AG09309 (cell line): ENCODE results near the gene CERS5.
A peak's percentile ranks its signal among the peaks of the same experiment; 100 is the strongest.

ENCODE experiments used
- DNase-seq: peaks from one replicate; pipeline ENCODE4 v3.0.0-alpha.2; 2010; ENCODE audit warnings: low read depth
- H3K4me3 ChIP-seq: 2 replicates; pipeline ENCODE4 v1.5.1; 2011; ENCODE audit warnings: mild to moderate bottlenecking, low read depth, low read length, moderate library complexity; ENCODE audit not compliant: control insufficient read depth
- TF ChIP-seq, protein P1 (sequence below): IDR thresholded peaks from 2 replicates; pipeline ENCODE4 v1.5.1; 2011; ENCODE audit warnings: mild to moderate bottlenecking, low read depth, low read length, inconsistent platforms; ENCODE audit not compliant: insufficient read depth, control insufficient read depth; ENCODE audit errors: missing control alignments

Gene CERS5

DNA sequence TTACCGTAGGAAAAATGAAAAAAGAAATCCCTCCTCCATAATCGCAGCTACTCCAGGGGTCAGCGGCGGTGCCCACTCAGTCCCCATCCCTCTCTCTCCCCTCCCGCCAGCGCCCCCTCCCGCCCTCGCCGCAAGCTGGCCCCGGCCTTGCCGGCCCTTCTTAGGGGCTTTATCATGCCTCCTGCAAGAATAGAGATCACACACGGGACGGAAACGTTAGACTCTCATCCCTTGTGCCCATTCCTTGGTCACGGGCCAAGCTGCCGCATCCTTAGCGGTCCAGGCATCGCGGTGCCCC lies 55.8 kb downstream of the CERS5 start:
- DNase-seq = no peak
- peak overlapping the region; percentile 28 for H3K4me3 ChIP-seq
- TF ChIP-seq, protein P1, sequence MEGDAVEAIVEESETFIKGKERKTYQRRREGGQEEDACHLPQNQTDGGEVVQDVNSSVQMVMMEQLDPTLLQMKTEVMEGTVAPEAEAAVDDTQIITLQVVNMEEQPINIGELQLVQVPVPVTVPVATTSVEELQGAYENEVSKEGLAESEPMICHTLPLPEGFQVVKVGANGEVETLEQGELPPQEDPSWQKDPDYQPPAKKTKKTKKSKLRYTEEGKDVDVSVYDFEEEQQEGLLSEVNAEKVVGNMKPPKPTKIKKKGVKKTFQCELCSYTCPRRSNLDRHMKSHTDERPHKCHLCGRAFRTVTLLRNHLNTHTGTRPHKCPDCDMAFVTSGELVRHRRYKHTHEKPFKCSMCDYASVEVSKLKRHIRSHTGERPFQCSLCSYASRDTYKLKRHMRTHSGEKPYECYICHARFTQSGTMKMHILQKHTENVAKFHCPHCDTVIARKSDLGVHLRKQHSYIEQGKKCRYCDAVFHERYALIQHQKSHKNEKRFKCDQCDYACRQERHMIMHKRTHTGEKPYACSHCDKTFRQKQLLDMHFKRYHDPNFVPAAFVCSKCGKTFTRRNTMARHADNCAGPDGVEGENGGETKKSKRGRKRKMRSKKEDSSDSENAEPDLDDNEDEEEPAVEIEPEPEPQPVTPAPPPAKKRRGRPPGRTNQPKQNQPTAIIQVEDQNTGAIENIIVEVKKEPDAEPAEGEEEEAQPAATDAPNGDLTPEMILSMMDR = no peak

DNA sequence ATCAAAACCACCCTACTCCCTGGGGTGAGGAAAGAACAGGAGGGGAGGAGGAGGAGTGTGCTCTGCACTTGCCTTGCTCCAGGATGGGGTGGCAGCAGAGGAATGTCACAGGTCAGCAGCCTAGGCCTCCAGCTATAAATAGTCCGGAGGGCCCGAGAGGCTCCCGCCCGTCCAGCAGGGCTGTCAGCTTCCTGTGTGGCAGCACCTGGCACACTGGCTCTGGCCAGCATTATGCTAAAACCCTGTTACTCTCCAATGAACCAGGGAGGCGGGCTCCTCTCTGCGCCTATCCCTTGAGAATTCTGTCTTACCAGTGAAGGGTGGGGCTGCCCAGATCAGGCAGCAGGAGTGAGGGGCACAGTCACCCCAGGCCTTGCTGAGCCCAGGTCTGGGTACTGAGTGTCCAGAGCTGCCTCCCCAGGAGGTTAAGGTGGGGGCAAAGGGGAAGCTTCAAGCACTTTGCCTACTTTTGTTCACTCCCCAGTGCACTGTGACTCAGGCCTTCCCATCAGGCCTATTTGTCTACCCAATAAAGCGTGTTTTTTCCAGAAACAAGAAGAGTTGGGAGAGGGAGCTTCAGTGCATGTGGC lies 56.3 kb downstream of the CERS5 start:
- H3K4me3 ChIP-seq = no peak overlapping the region
- no peak for DNase-seq
- TF ChIP-seq, protein P1 = no peak

DNA sequence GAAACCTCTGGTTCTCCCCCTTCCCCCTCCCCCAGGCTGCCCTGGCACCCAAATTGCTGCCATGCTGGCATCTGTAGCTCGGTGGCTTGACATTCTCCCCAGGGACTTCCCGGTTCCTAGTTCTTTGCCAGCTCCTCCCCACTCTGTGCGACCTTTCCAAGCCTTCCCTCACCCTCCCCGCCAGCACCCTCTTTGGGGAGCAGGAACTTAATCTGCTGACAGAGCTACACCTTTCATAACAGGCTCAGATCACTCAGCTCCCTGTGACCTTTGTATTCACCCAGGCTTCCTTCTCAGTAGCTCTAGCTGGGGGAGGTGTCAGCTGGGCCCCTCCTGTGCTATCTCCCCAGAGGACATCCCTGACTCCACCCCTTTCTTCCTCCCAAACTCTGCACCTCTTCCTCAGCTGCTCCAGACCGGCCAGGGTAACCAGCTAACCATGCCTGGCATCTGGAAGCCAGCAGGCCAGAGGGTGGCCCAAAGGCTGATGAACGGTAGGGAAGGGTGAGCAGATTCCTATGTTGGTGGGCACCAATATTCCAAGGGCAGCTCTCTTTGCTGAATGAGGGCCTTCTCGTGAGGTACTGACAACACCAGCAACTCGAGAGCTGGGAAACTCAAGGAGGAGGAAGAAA lies 56.9 kb downstream of the CERS5 start:
- TF ChIP-seq, protein P1 = no peak
- no peak for DNase-seq
- no peak overlapping the region for H3K4me3 ChIP-seq

DNA sequence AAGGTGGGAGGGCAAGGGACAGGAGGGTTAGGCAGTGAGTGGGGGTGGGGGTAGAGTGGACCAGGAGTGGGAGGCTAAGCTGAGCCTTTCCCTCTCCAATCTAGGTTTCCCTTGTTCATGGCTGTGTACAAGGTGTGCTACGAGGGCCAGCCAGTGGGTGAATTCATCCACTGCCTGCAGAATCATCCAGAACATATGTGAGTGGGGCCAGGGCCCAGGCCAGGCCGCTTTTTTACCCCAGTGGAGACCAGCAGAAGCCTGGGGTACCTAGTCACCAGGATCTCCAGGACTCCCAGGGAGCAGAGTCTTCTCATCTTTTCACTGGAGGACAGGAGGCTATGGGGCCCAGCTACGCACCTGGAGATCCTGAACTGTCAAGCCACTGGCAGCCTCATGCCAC lies 57.9 kb downstream of the CERS5 start:
- DNase-seq = no peak
- H3K4me3 ChIP-seq = no peak overlapping the region
- TF ChIP-seq, protein P1 = no peak

DNA sequence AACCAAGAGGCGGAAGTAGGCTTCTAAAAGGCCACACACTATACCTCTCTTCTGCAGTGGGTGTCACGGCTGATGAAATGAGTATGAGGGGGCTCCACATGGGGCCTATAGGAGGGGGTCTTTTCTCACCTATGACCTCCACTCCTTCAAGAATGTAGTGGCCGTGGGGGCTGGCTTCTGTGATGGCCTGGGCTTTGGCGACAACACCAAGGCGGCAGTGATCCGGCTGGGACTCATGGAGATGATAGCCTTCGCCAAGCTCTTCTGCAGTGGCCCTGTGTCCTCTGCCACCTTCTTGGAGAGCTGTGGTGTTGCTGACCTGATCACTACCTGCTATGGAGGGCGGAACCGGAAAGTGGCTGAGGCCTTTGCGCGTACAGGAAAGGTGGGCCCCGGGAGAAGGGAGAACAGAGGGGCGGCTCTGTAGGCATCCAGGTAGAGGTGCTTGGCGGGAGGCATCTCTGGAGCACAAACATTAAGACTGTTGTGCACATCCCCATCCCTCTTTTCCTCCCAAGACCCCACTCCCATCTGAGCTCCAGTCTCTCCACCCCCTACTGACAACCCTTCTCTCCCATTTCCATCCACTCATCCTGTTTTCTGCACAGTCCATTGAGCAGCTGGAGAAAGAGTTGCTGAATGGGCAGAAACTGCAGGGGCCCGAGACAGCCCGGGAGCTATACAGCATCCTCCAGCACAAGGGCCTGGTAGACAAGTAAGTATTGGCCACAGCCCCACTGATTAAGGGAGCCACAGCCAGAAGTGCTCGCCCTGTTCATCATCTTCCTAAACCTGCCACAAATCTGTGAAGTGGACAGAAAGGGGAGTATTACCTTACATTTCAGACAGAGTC lies 59.5 kb downstream of the CERS5 start:
- TF ChIP-seq, protein P1 = no peak
- no peak for DNase-seq
- no peak overlapping the region for H3K4me3 ChIP-seq

DNA sequence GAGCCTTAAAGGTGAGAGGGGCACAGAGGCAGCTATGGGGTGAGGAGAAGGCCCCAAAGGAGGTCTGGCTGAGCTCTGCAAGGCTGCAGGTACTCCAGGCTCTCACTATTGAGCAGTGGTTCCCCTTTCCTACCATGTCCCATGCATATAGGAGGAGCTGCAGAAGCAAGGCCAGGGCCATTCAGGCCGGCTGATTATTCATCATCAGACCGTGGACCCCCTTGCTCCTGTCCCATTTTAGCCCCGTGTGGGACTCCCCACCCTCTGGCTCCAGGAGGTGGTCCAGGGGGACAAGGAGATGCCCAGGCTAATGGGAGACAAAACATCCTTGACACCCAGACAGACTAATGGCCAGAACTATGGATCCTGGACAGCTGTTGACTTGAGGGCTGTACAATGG lies 60.3 kb downstream of the CERS5 start:
- TF ChIP-seq, protein P1 = no peak

More for the DNA sequence above, 60.3 kb downstream of the CERS5 start:
- no peak for DNase-seq
- H3K4me3 ChIP-seq = no peak overlapping the region
